ENCODE results near the gene GALNT1.
"Not testable (repeated sequence)": the region's sequence is repeated elsewhere in the genome, so short reads cannot be mapped to it uniquely, and the experiment has no call there.

GRCh38 chr18:35576240-35576845, 5.2 kb upstream of the GALNT1 start:
- not testable (repeated sequence) for TF ChIP-seq CTCF, EZH2 (IDR thresholded peaks at IDR 0.05)
